Activated T-cell treated with anti-CD3 and anti-CD28 coated beads, Interleukin-2, amount 50 U/mL, for 72 hours (primary cell): Measurements from ENCODE around the gene PANK4. TPM values are rescaled to one million over a fixed set of nuclear protein-coding genes. Genes with fewer than 3 reads are reported as not detected.

Experiments
- ATAC-seq, 2 donors: fragments of 150-1000 bp; cut with Tn5 transposase; replicated peaks in 1 of 2; 2 replicates each; pipeline ENCODE4 v1.10.0; 2021; ENCODE audit warnings: moderate library complexity in 2 of 2, mild to moderate bottlenecking in 1 of 2
- DNase-seq, 2 donors: peaks; one replicate each; pipeline ENCODE4 v3.0.0; 2021 to 2022; ENCODE audit warnings: mixed read lengths in 1 of 2
- H3K27ac Mint-ChIP-seq: one replicate; pipeline ENCODE4 v1.8.0; 2022; ENCODE audit warnings: mild to moderate bottlenecking, moderate library complexity, mixed read lengths
- H3K27me3 Mint-ChIP-seq: one replicate; pipeline ENCODE4 v1.8.0; 2022; ENCODE audit warnings: low read depth, mixed read lengths
- H3K36me3 Mint-ChIP-seq, 2 donors: one replicate each; pipeline ENCODE4 v1.8.0; 2022; ENCODE audit warnings: mixed read lengths in 2 of 2, mild to moderate bottlenecking in 1 of 2; ENCODE audit not compliant: insufficient read depth in 2 of 2
- H3K4me1 Mint-ChIP-seq: one replicate; pipeline ENCODE4 v1.8.0; 2022; ENCODE audit warnings: low read depth, mixed read lengths
- H3K4me3 Mint-ChIP-seq, 2 donors: one replicate each; pipeline ENCODE4 v1.8.0; 2022; ENCODE audit warnings: mild to moderate bottlenecking in 2 of 2, mixed read lengths in 2 of 2, moderate library complexity in 2 of 2
- H3K9me3 Mint-ChIP-seq, 2 donors: one replicate each; pipeline ENCODE4 v1.8.0; 2022; ENCODE audit warnings: mixed read lengths in 2 of 2
- total RNA-seq, 2 donors: library from RNA; stranded (reverse); gene quantifications; one replicate each; pipeline ENCODE4 v1.2.3, GENCODE V29; 2022

Gene PANK4
- total RNA-seq, 2 donors from 2014 or later: 44.6 to 49.7 TPM

- H3K9me3 Mint-ChIP-seq: no peaks in the 10 kb centered on the region
- H3K4me1 Mint-ChIP-seq: peaks cover 10% of the 10 kb centered on the region
- DNase-seq: no peak
- peaks cover 3% of the 10 kb centered on the region in 2 donors for H3K36me3 Mint-ChIP-seq
- no peaks in the 10 kb centered on the region for H3K27me3 Mint-ChIP-seq
- ATAC-seq: no peak
- no peak overlapping the region for H3K4me3 Mint-ChIP-seq
- H3K27ac Mint-ChIP-seq: no peak overlapping the region
Observed at GRCh38 chr1:2564006-2564814, 37.8 kb upstream of the PANK4 start.

- H3K4me1 Mint-ChIP-seq: peaks cover 17% of the 10 kb centered on the region
- no peak overlapping the region for H3K27ac Mint-ChIP-seq
- DNase-seq: no peak
- peaks cover 3 to 7% of the 10 kb centered on the region in 2 donors for H3K36me3 Mint-ChIP-seq
- ATAC-seq: no peak
- H3K4me3 Mint-ChIP-seq: no peak overlapping the region
- H3K9me3 Mint-ChIP-seq: no peaks in the 10 kb centered on the region
- no peaks in the 10 kb centered on the region for H3K27me3 Mint-ChIP-seq
Observed at GRCh38 chr1:2563205-2563604, 36.8 kb upstream of the PANK4 start.

GRCh38 chr1:2561898-2562895 lies 35.8 kb upstream of the PANK4 start:
- peak in 1 of 2 donors; percentile 43 for DNase-seq
- no peaks in the 10 kb centered on the region for H3K27me3 Mint-ChIP-seq
- no peaks in the 10 kb centered on the region for H3K9me3 Mint-ChIP-seq
- peaks cover 25% of the 10 kb centered on the region for H3K4me1 Mint-ChIP-seq
- H3K36me3 Mint-ChIP-seq: peaks cover 3 to 7% of the 10 kb centered on the region in 2 donors
- ATAC-seq: peak; percentile 42 to 62
- no peak overlapping the region for H3K4me3 Mint-ChIP-seq
- no peak overlapping the region for H3K27ac Mint-ChIP-seq

GRCh38 chr1:2561446-2561845 lies 35.0 kb upstream of the PANK4 start:
- Mint-ChIP-seq H3K36me3 (peaks cover 7 to 12% of the 10 kb centered on the region in 2 donors), H3K27ac (peak overlapping the region; percentile 49), H3K9me3 (no peaks in the 10 kb centered on the region), H3K4me1 (peaks cover 25% of the 10 kb centered on the region), H3K4me3 (no peak overlapping the region), H3K27me3 (no peaks in the 10 kb centered on the region)
- ATAC-seq (no peak), DNase-seq (no peak)

- ATAC-seq (no peak), DNase-seq (no peak)
- no peaks in the 10 kb centered on the region for H3K9me3 Mint-ChIP-seq
- H3K4me1 Mint-ChIP-seq: peaks cover 28% of the 10 kb centered on the region
- H3K27me3 Mint-ChIP-seq: no peaks in the 10 kb centered on the region
- no peak overlapping the region for H3K27ac Mint-ChIP-seq
- H3K36me3 Mint-ChIP-seq: peaks cover 9 to 12% of the 10 kb centered on the region in 2 donors
- H3K4me3 Mint-ChIP-seq: no peak overlapping the region
Observed at GRCh38 chr1:2560299-2561073, 34.1 kb upstream of the PANK4 start.

- H3K4me1 Mint-ChIP-seq: peaks cover 31% of the 10 kb centered on the region
- no peak overlapping the region for H3K27ac Mint-ChIP-seq
- no peak overlapping the region for H3K4me3 Mint-ChIP-seq
- H3K9me3 Mint-ChIP-seq: no peaks in the 10 kb centered on the region
- ATAC-seq (no peak), DNase-seq (no peak)
- H3K36me3 Mint-ChIP-seq: peaks cover 9 to 12% of the 10 kb centered on the region in 2 donors
- H3K27me3 Mint-ChIP-seq: no peaks in the 10 kb centered on the region
Observed at GRCh38 chr1:2559509-2560298, 33.3 kb upstream of the PANK4 start.

GRCh38 chr1:2558861-2559260 lies 32.5 kb upstream of the PANK4 start:
- H3K4me1 Mint-ChIP-seq: peaks cover 39% of the 10 kb centered on the region
- peak overlapping the region; percentile 47 to 79 for H3K4me3 Mint-ChIP-seq
- H3K27me3 Mint-ChIP-seq: no peaks in the 10 kb centered on the region
- ATAC-seq (no peak), DNase-seq (no peak)
- peaks cover 9 to 12% of the 10 kb centered on the region in 2 donors for H3K36me3 Mint-ChIP-seq
- peak overlapping the region; percentile 88 for H3K27ac Mint-ChIP-seq
- no peaks in the 10 kb centered on the region for H3K9me3 Mint-ChIP-seq

GRCh38 chr1:2558420-2558819 lies 32.0 kb upstream of the PANK4 start:
- Mint-ChIP-seq H3K9me3 (no peaks in the 10 kb centered on the region), H3K27ac (peak overlapping the region; percentile 88), H3K4me1 (peaks cover 43% of the 10 kb centered on the region), H3K27me3 (no peaks in the 10 kb centered on the region), H3K36me3 (peaks cover 9 to 12% of the 10 kb centered on the region in 2 donors), H3K4me3 (peak overlapping the region; percentile 79 to 99)
- DNase-seq (no peak), ATAC-seq (no peak)

GRCh38 chr1:2557482-2558400 lies 31.3 kb upstream of the PANK4 start:
- no peak for ATAC-seq
- peak overlapping the region; percentile 99 for H3K4me3 Mint-ChIP-seq
- peak overlapping the region; percentile 61 for H3K27ac Mint-ChIP-seq
- peaks cover 9 to 12% of the 10 kb centered on the region in 2 donors for H3K36me3 Mint-ChIP-seq
- peaks cover 43% of the 10 kb centered on the region for H3K4me1 Mint-ChIP-seq
- H3K27me3 Mint-ChIP-seq: no peaks in the 10 kb centered on the region
- no peaks in the 10 kb centered on the region for H3K9me3 Mint-ChIP-seq
- no peak for DNase-seq

- Mint-ChIP-seq H3K36me3 (peaks cover 9 to 12% of the 10 kb centered on the region in 2 donors), H3K4me3 (peak overlapping the region; percentile 99), H3K9me3 (no peaks in the 10 kb centered on the region), H3K27me3 (no peaks in the 10 kb centered on the region), H3K27ac (peak overlapping the region; percentile 82), H3K4me1 (peaks cover 43% of the 10 kb centered on the region)
- DNase-seq (peak; percentile 43 to 64), ATAC-seq (peak in 1 of 2 donors; percentile 25)
Observed at GRCh38 chr1:2556678-2557481, 30.5 kb upstream of the PANK4 start.
